ENCODE results near the gene HOMER2. TPM values are rescaled to one million over a fixed set of nuclear protein-coding genes. Genes with fewer than 3 reads are reported as not detected.
"Not testable (repeated sequence)": the region's sequence is repeated elsewhere in the genome, so short reads cannot be mapped to it uniquely, and the experiment has no call there.

HOMER2 gene
- total RNA-seq, 1 experiment from 2014 or later, result 14.2 TPM

DNA sequence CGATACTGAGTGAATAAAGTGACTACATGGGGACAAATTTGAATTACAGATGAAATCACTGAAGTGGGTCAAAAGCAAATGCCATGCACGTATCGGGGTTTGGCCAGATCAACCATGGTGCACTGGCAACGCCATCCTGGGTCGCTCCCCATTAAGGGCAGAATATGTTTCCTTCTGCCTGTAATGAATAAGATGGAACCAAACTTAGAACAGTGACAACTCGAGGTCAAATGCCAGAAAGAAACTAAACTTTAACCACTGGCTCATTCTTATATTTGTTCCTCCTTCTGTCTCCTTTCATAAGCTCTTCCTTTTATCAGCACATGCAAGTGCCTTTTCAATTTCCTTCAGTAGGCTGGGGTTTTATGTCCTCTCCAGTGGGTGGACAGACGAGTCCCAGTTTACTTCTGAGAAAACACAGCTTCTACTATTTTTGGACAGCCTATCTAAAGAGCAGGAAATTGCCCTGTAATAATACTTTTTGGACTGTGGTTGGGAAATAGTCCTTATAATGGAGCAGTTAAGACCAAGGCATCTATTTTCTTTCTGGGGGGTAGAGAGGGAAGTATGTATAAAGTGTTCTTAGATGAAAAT lies 81.7 kb downstream of the HOMER2 start:
- H3K4me2 ChIP-seq (ENCODE audit: insufficient read depth, insufficient read length, low read length), result no peak overlapping the region
- no peak overlapping the region for H2BK120ac ChIP-seq (ENCODE audit: low read depth, low read length, poor library complexity, severe bottlenecking)
- H3K9me3 ChIP-seq (ENCODE audit: control insufficient read depth, low read depth, low read length), result no peaks in the 10 kb centered on the region
- H3K27me3 Mint-ChIP-seq (ENCODE audit: low read depth), result no peaks in the 10 kb centered on the region
- TF ChIP-seq, protein P1, sequence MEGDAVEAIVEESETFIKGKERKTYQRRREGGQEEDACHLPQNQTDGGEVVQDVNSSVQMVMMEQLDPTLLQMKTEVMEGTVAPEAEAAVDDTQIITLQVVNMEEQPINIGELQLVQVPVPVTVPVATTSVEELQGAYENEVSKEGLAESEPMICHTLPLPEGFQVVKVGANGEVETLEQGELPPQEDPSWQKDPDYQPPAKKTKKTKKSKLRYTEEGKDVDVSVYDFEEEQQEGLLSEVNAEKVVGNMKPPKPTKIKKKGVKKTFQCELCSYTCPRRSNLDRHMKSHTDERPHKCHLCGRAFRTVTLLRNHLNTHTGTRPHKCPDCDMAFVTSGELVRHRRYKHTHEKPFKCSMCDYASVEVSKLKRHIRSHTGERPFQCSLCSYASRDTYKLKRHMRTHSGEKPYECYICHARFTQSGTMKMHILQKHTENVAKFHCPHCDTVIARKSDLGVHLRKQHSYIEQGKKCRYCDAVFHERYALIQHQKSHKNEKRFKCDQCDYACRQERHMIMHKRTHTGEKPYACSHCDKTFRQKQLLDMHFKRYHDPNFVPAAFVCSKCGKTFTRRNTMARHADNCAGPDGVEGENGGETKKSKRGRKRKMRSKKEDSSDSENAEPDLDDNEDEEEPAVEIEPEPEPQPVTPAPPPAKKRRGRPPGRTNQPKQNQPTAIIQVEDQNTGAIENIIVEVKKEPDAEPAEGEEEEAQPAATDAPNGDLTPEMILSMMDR (conservative IDR thresholded peaks at IDR 0.05), result no peak
- H3K27me3 ChIP-seq (ENCODE audit: insufficient read depth, low read length), result no peaks in the 10 kb centered on the region
- no peak overlapping the region for H4K91ac ChIP-seq (ENCODE audit: insufficient read length, low read depth, low read length)
- H4K8ac ChIP-seq (replicated peaks; ENCODE audit: insufficient read length, low read depth, low read length), result no peak overlapping the region
- no peak overlapping the region for H2BK20ac ChIP-seq (ENCODE audit: low read depth, low read length, poor library complexity, severe bottlenecking)
- H2AK5ac ChIP-seq (ENCODE audit: insufficient read length, low read length), result no peak overlapping the region
- H4K5ac ChIP-seq (ENCODE audit: insufficient read length, low read depth, low read length), result no peak overlapping the region
- H4K20me1 ChIP-seq (ENCODE audit: control insufficient read depth, insufficient read depth, insufficient read length), result no peaks in the 10 kb centered on the region
- H3K27ac ChIP-seq (ENCODE audit: insufficient read length, low read depth, low read length), result no peak overlapping the region
- H3K4me1 Mint-ChIP-seq, result peaks cover 8 to 14% of the 10 kb centered on the region in 2 experiments
- no peak overlapping the region for H2BK12ac ChIP-seq (ENCODE audit: insufficient read length, low read depth, low read length)
- no peak overlapping the region for H3K4me3 Mint-ChIP-seq
- no peak overlapping the region for H3K9ac ChIP-seq (ENCODE audit: extremely low read depth, insufficient read length, low read length)
- no peak overlapping the region for H3K23ac ChIP-seq (ENCODE audit: insufficient read length, low read depth, low read length)
- H3K23me2 ChIP-seq (ENCODE audit: insufficient read length, low read depth, low read length, poor library complexity, severe bottlenecking), result no peaks in the 10 kb centered on the region
- no peak overlapping the region for H3K14ac ChIP-seq (ENCODE audit: insufficient read depth, low read length)
- no peak for DNase-seq
- H3K79me2 ChIP-seq (ENCODE audit: insufficient read depth, low read length), result no peaks in the 10 kb centered on the region
- no peak overlapping the region for H3K27ac Mint-ChIP-seq
- no peak overlapping the region for H3K4ac ChIP-seq (ENCODE audit: low read depth, low read length)
- H3T11ph ChIP-seq (ENCODE audit: low read length), result no peak overlapping the region
- H2BK5ac ChIP-seq (ENCODE audit: insufficient read length, low read length), result no peak overlapping the region
- peaks cover 3% of the 10 kb centered on the region; the same call in 1 of the 2 replicates for H3K4me1 ChIP-seq (ENCODE audit: insufficient read depth, low read length)
- no peaks in the 10 kb centered on the region for H3K9me3 Mint-ChIP-seq
- H3K18ac ChIP-seq (ENCODE audit: insufficient read length, low read depth, low read length), result no peak overlapping the region
- H3K36me3 Mint-ChIP-seq (ENCODE audit: insufficient read depth in 1 of 3, low read depth in 3 of 3), result no peaks in the 10 kb centered on the region
- no peak overlapping the region for H2AFZ ChIP-seq (ENCODE audit: low read length)
- no peak overlapping the region for H2BK15ac ChIP-seq (ENCODE audit: low read depth, low read length)
- WGBS (ENCODE audit: extremely low coverage, insufficient read length, low lambda C conversion rate), result no CpG with 5 or more reads among the region's 7 CpGs
- no peak overlapping the region for H3K56ac ChIP-seq (ENCODE audit: insufficient read length, low read depth, low read length)
- H3K79me1 ChIP-seq (ENCODE audit: insufficient read depth, low read depth, low read length, poor library complexity, severe bottlenecking), result no peaks in the 10 kb centered on the region

DNA sequence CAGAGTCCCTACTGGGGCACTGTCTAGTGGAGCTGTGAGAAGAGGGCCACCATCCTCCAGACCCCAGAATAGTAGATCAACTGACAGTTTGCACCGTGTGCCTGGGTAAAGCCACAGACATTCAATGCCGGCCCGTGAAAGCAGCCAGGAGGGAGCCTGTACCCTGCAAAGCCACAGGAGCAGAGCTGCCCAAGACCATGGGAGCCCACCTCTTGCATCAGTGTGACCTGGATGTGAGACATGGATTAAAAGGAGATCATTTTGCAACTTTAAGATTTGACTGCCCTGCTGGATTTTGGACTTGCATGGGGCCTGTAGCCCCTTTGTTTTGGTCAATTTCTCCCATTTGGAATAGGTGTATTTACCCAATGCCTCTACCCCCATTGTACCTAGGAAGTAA lies 86.5 kb downstream of the HOMER2 start:
- H4K20me1 ChIP-seq (ENCODE audit: control insufficient read depth, insufficient read depth, insufficient read length); H3K27ac ChIP-seq (ENCODE audit: insufficient read length, low read depth, low read length); H3K4me1 ChIP-seq (ENCODE audit: insufficient read depth, low read length); DNase-seq; H3K23me2 ChIP-seq (ENCODE audit: insufficient read length, low read depth, low read length, poor library complexity, severe bottlenecking); H4K5ac ChIP-seq (ENCODE audit: insufficient read length, low read depth, low read length); H2BK20ac ChIP-seq (ENCODE audit: low read depth, low read length, poor library complexity, severe bottlenecking); H3K9me3 ChIP-seq (ENCODE audit: control insufficient read depth, low read depth, low read length); H3K4me2 ChIP-seq (ENCODE audit: insufficient read depth, insufficient read length, low read length); H3K23ac ChIP-seq (ENCODE audit: insufficient read length, low read depth, low read length); H3K56ac ChIP-seq (ENCODE audit: insufficient read length, low read depth, low read length); H3K14ac ChIP-seq (ENCODE audit: insufficient read depth, low read length); H3K27me3 Mint-ChIP-seq (ENCODE audit: low read depth); H4K91ac ChIP-seq (ENCODE audit: insufficient read length, low read depth, low read length); H3K4ac ChIP-seq (ENCODE audit: low read depth, low read length); H2AFZ ChIP-seq (ENCODE audit: low read length); H3K18ac ChIP-seq (ENCODE audit: insufficient read length, low read depth, low read length); H4K8ac ChIP-seq (replicated peaks; ENCODE audit: insufficient read length, low read depth, low read length); H2BK120ac ChIP-seq (ENCODE audit: low read depth, low read length, poor library complexity, severe bottlenecking); H3K79me2 ChIP-seq (ENCODE audit: insufficient read depth, low read length); H2BK12ac ChIP-seq (ENCODE audit: insufficient read length, low read depth, low read length); H3K27ac Mint-ChIP-seq; H2AK5ac ChIP-seq (ENCODE audit: insufficient read length, low read length); H2BK15ac ChIP-seq (ENCODE audit: low read depth, low read length); H3K36me3 Mint-ChIP-seq (ENCODE audit: insufficient read depth in 1 of 3, low read depth in 3 of 3); H3K9ac ChIP-seq (ENCODE audit: extremely low read depth, insufficient read length, low read length); H3K4me3 Mint-ChIP-seq; H3K27me3 ChIP-seq (ENCODE audit: insufficient read depth, low read length); H3K9me3 Mint-ChIP-seq; H3K79me1 ChIP-seq (ENCODE audit: insufficient read depth, low read depth, low read length, poor library complexity, severe bottlenecking); H3T11ph ChIP-seq (ENCODE audit: low read length); H2BK5ac ChIP-seq (ENCODE audit: insufficient read length, low read length): not testable (repeated sequence)
- peaks cover 9 to 14% of the 10 kb centered on the region in 2 experiments for H3K4me1 Mint-ChIP-seq
- WGBS (ENCODE audit: extremely low coverage, insufficient read length, low lambda C conversion rate), result no CpG with 5 or more reads among the region's 3 CpGs

Measured in H9 (cell line).